ENCODE results near the gene KIF5C.

DNA sequence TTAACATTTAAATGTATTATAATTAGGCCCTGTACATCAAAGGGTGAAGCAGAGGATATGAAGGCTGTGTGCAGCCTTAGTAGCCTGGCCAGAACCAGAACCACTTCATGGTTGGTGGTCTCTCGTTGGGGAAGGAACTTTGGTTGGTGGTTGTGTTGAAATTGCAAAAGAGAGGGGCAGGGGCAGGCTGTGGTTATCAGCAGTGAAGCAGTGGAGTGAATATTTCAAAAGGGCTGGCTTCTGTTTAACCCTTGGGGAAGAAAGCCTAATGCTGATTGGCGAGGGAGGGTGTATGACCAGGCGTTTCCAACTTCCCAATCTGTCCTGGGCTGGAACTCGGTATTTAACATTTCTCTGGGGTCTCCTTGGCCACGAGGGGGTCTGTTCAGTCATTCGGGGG, 112.3 kb downstream of the KIF5C start:
- TF ChIP-seq ZSCAN30 (tag by site-specific recombination; IDR thresholded peaks at IDR 0.05) (no peak), ZBTB17 (tag by site-specific recombination; IDR thresholded peaks at IDR 0.05) (no peak), TCF7L2 (IDR thresholded peaks at IDR 0.05; ENCODE audit: borderline replicate concordance, low read depth, low read length) (no peak), BCL11A (tag by site-specific recombination; IDR thresholded peaks at IDR 0.05; ENCODE audit: low read depth) (no peak), SETDB1 (IDR thresholded peaks at IDR 0.05; ENCODE audit: insufficient read length, low read length) (no peak), YY1 (tag by site-specific recombination; IDR thresholded peaks at IDR 0.05) (no peak)
- TF ChIP-seq, protein P1, sequence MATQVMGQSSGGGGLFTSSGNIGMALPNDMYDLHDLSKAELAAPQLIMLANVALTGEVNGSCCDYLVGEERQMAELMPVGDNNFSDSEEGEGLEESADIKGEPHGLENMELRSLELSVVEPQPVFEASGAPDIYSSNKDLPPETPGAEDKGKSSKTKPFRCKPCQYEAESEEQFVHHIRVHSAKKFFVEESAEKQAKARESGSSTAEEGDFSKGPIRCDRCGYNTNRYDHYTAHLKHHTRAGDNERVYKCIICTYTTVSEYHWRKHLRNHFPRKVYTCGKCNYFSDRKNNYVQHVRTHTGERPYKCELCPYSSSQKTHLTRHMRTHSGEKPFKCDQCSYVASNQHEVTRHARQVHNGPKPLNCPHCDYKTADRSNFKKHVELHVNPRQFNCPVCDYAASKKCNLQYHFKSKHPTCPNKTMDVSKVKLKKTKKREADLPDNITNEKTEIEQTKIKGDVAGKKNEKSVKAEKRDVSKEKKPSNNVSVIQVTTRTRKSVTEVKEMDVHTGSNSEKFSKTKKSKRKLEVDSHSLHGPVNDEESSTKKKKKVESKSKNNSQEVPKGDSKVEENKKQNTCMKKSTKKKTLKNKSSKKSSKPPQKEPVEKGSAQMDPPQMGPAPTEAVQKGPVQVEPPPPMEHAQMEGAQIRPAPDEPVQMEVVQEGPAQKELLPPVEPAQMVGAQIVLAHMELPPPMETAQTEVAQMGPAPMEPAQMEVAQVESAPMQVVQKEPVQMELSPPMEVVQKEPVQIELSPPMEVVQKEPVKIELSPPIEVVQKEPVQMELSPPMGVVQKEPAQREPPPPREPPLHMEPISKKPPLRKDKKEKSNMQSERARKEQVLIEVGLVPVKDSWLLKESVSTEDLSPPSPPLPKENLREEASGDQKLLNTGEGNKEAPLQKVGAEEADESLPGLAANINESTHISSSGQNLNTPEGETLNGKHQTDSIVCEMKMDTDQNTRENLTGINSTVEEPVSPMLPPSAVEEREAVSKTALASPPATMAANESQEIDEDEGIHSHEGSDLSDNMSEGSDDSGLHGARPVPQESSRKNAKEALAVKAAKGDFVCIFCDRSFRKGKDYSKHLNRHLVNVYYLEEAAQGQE (tag by site-specific recombination; IDR thresholded peaks at IDR 0.05), result no peak
- TF ChIP-seq, protein P2, sequence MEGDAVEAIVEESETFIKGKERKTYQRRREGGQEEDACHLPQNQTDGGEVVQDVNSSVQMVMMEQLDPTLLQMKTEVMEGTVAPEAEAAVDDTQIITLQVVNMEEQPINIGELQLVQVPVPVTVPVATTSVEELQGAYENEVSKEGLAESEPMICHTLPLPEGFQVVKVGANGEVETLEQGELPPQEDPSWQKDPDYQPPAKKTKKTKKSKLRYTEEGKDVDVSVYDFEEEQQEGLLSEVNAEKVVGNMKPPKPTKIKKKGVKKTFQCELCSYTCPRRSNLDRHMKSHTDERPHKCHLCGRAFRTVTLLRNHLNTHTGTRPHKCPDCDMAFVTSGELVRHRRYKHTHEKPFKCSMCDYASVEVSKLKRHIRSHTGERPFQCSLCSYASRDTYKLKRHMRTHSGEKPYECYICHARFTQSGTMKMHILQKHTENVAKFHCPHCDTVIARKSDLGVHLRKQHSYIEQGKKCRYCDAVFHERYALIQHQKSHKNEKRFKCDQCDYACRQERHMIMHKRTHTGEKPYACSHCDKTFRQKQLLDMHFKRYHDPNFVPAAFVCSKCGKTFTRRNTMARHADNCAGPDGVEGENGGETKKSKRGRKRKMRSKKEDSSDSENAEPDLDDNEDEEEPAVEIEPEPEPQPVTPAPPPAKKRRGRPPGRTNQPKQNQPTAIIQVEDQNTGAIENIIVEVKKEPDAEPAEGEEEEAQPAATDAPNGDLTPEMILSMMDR (tag by site-specific recombination; IDR thresholded peaks at IDR 0.05), result no peak
- TF ChIP-seq, protein P3, sequence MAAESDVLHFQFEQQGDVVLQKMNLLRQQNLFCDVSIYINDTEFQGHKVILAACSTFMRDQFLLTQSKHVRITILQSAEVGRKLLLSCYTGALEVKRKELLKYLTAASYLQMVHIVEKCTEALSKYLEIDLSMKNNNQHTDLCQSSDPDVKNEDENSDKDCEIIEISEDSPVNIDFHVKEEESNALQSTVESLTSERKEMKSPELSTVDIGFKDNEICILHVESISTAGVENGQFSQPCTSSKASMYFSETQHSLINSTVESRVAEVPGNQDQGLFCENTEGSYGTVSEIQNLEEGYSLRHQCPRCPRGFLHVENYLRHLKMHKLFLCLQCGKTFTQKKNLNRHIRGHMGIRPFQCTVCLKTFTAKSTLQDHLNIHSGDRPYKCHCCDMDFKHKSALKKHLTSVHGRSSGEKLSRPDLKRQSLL (tag by site-specific recombination; IDR thresholded peaks at IDR 0.05), result no peak
- TF ChIP-seq, protein P4, sequence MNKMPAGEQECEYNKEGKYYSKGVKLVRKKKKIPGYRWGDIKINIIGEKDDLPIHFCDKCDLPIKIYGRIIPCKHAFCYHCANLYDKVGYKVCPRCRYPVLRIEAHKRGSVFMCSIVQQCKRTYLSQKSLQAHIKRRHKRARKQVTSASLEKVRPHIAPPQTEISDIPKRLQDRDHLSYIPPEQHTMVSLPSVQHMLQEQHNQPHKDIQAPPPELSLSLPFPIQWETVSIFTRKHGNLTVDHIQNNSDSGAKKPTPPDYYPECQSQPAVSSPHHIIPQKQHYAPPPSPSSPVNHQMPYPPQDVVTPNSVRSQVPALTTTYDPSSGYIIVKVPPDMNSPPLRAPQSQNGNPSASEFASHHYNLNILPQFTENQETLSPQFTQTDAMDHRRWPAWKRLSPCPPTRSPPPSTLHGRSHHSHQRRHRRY (tag by site-specific recombination; IDR thresholded peaks at IDR 0.05), result no peak
